Measurements from ENCODE around the gene VCX3A.
"Not testable (repeated sequence)": the region's sequence is repeated elsewhere in the genome, so short reads cannot be mapped to it uniquely, and the experiment has no call there.

The VCX3A gene

DNA sequence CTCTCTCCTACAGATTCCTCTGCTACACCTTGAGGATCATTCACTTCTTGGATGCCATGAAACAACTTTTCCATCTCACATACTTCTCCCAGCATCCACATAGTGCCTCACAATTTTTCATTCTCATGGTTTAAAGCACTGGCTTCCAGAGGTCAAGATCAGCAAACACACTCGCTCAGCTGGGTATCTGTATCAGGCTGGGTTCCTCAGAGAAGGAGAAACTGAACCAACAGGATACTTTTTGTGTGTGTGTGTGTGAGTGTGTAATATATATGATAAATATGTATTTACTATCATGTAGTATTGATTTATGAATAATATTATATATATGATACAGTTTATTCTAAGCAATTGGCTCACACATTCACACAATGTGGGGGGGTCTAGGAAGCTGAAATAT is at the start of gene VCX3A:
Gene VCX3A, minus strand, starts transcription at position 101 of the 400 bp plus-strand sequence. CDS start 621 bp downstream, outside the sequence.
- not testable (repeated sequence) for DNase-seq (ENCODE audit: low read depth in 2 of 2)

DNA sequence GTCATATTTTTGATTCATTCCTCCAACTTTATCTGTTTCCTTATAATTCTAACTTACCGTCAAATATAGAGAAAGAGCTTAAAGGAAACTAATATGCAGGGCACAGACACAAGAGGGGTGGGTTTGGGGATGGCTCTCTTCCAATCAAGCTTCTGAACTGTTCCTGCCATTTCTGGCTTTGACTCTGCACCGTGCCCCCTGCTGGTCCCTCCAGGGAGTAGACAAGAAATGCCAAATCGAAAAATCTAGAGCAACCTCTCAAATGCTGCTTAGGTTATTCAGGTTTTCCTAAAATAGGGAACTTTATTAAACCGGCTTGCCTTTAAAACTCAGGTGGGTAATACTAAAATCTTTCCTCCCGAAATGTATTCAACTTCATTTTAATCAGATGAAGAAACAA is 39.8 kb upstream of the VCX3A start:
- DNase-seq (ENCODE audit: low read depth in 2 of 2), result no peak

DNA sequence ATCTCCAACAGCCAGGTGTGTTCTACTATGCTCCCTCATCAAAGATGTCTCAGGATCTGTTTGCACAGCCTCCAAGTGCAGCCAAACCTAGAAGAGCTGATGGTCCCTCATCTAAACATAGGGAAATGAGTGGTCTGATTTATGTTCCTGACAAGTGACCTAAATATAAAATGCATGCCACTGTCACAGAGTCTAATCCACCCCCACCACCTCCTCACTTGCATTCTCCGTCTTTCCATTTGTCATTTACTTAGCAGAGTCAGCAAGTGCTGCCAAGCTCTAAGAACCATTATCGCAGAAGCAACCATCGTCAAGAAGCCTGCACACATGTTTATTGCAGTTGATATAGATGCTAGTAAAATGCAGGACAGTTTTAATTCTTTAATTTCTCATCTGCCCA is 33.1 kb upstream of the VCX3A start:
- DNase-seq (ENCODE audit: low read depth in 2 of 2), result no peak

DNA sequence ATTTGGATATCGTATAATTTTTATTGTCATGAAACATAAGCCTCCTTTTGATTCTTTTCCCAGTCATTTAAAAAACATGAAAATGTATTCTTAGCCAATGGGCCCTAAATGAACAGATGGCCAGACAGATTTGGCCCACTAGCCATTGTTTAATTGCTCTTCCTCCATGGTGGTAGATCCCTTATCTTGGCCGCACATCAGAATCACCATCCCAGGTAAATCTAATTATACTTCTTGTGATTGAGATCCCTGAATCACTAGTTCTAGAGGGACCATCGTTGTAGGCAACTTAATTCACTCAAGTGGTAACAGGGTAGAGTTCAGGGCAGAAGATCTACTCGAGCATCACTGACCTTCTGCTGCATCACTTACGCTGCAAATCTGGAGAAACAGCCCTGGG is 24.1 kb upstream of the VCX3A start:
- DNase-seq (ENCODE audit: low read depth in 2 of 2), result no peak

DNA sequence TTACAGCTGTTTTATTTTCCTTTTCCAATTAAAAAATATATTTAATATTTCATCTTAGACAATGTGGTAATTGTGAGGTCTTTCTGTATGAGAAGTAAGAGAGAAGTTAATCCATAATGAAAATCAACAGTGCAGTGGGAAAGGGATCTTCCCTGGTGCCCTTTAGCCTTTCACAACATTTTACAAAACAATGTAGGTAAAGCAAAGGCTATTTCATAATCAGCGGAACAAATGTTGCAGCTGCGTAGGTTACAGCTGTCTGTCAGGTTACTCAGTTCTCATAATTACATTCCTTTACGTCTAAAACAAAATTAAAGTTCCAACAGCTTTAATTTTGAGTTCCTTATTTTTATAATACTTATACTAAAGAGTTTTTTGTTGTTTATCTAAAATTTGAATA is 22.8 kb upstream of the VCX3A start:
- DNase-seq (ENCODE audit: low read depth in 2 of 2), result no peak

DNA sequence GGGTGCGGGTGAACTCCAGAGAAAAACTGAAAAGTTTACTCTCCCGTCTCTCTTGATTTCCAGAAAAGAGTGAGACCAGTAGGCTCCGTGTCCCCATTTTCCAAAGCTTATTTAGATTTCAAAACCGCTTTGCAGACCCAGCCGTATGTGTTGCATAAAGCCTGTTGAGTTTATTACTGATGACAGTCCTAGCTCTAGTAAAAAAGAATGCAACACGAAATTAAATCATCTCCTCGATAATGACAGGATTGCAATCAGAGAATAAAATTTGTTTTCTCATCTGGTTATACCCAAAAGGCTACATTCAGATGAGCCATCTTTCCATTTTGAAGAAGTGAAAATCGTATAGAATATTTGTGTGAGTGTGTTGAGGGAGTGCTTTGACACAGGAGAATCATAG is 16.1 kb upstream of the VCX3A start:
- DNase-seq (ENCODE audit: low read depth in 2 of 2), result no peak

DNA sequence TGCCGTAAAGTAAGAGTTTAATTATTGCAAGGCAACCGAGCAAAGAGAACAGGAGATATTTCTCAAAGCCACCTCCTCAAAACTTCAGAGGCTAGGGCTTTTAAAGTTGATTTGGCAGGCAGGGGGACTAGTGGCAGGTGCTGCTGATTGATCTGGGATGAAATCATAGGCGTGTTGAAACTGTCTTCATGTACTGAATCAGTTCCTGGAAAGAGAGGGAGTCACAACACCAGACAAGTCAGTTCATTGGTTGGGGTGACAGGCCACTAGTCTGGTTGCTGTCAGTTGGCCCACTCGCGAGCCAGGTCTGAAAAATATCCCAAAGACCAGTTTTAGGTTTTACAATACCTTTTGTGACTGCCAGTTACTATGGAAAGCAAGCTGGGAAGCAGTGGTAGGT is 10.8 kb upstream of the VCX3A start:
- DNase-seq (ENCODE audit: low read depth in 2 of 2), result no peak

DNA sequence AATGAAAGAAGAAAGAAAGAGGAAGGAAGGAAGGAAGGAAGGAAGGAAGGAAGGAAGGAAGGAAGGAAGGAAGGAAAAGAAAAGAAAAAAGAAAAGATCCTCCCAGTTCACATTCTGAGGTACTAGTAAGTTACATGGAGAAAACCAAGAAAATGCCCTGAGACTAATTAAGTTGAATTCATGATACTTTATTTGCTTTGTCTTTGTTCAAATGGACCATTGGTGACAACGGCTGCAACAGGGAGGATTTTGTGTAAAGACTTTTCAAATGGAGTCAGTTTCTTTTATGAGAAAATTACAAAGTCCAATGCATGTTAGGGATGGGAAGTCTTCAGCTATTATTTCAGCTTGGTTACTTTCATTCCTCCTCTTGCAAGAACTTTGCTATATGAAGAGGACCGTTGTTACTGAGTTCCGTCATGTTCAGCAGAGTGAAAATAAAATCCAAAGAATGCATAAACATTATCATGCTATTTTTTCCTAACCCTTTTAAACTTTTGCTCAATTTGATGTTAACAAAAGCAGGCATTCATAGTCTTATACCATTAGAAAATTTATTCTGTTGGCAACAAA is 8.3 kb downstream of the VCX3A start:
- no peak for DNase-seq (ENCODE audit: low read depth in 2 of 2)

DNA sequence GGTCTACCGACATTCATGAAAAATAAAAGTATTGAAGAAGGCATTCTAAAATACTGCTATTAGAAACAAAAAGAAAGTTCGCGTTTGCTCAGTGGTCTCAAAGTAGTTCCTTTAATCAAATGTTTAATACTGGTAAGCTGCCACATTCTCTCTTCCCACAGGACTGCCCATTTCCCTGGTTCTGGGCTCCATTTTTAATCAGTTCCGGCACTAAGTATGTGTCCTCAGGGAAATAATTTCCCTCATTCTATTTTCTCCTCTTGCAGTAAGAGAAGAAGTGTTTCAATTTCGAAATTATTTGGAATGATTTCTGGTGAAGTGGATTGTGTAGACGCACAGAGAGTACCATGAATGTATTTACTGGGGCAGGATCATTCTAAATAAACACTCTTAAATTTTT is 17.5 kb downstream of the VCX3A start:
- no peak for DNase-seq (ENCODE audit: low read depth in 2 of 2)

DNA sequence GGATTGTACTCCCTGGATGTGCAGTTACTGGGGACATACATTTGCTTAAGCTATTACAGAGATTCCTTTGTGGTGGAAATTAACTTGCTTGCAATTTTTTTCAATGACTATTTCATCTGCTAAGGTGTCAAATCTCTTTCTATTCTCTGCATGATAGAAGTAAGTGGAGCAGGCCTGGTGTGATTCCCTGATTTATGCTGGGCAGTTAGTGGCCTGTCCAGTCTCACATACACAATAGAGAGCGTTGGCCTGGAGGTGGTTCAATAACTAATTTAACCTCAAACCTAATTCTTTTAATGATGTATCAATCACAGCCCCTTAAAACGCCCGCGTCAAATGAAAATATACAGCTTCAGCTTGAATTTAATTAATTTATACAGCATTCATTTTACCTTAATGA is 28.5 kb downstream of the VCX3A start:
- no peak for DNase-seq (ENCODE audit: low read depth in 2 of 2)

DNA sequence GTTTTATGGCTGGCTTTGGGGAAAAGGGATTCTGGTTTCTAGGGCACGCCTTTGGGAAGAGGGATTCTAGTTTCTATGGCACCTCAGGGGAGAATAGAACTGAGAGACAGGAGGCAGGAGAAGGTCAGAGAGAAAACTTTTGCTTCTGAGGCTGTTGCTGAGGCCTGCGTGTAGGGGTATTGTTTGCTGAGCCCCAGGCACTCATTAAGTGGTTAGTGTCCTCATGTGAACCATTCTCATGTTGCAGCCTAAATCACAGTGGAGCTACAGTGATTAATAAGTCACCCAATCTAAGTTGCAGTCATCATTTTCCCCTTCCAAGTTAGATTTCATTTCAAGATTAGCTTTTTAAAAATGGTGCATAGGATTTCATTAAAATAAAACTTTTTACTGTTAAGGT is 29.0 kb downstream of the VCX3A start:
- no peak for DNase-seq (ENCODE audit: low read depth in 2 of 2)

DNA sequence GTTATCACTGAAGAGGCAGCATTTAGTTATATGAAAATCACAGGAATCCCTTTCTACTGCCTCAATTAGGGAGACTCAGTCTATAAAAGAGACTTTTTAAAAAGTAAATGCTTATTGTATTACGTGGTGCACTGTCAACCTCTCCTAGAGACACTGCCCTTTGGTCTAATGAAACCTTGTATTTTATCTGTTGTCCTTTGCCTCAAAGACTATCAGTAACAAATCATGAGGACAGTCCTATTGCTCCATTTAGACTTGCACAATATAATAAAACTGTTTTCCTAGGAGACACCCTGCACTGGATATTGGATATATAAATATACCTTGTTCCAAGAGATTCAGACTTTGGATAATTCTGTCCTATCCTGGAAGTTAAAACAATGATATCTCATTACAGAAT is 34.2 kb downstream of the VCX3A start:
- DNase-seq (ENCODE audit: low read depth in 2 of 2), result no peak

DNA sequence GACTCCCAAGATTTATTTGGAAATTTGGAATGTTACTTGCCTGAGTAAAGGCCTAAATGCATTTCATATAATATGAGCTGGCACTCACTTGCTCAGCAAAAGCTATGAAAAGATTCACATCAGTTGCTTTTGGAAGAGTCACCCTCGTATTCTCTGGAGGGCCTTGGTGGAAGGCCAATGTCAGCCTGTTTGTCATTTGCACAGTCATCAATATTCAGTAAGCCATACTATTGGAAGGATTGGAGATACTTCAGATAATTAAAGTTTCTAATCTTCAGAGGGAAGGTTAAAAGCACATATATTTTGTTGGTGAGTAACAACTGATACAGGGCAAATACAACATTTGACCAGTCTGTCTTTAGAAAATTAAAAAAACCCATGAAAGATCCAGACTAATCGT is 36.6 kb downstream of the VCX3A start:
- DNase-seq (ENCODE audit: low read depth in 2 of 2), result no peak

Data from stimulated activated CD8-positive, alpha-beta memory T cell treated with anti-CD3 and anti-CD28 coated beads, Interleukin-2, amount 100 ng/mL, for 48 hours (primary cell).